HCT116 (cell line): ENCODE results near the gene KRIT1. TPM values are rescaled to one million over a fixed set of nuclear protein-coding genes. Genes with fewer than 3 reads are reported as not detected.

Source experiments
- ATAC-seq: fragments of 200-7000 bp; cut with Tn5 transposase; 2 replicates; pipeline ENCODE4 v1.9.1; 2020; ENCODE audit warnings: mild to moderate bottlenecking, moderate library complexity
- BruUV-seq: library from RNA; stranded (reverse); fragments of 400-500 nt; replicated peaks from 2 replicates; lab custom pipeline; 2021; lab: Mats Ljungman, UMichigan
- CTCF ChIA-PET: fragments of 300-600 bp; sonication (Branson Sonifier 250); formaldehyde crosslinking; loops from one replicate; lab custom pipeline; 2021; ENCODE audit warnings: antibody characterized with exemption; lab: Charles Lee
- POLR2A ChIA-PET: fragments of 300-600, 350-600 bp; sonication (Branson Sonifier 250); formaldehyde crosslinking; loops from one replicate; lab custom pipeline; 2021; ENCODE audit warnings: antibody characterized with exemption; lab: Charles Lee
- RAD21 ChIA-PET, 2 experiments: fragments of 300-600 bp; sonication (Branson Sonifier 250); formaldehyde crosslinking; loops; one replicate each; lab custom pipeline; 2023; ENCODE audit warnings: low total read pairs in 2 of 2; ENCODE audit not compliant: uncharacterized antibody in 2 of 2, unreplicated experiment in 2 of 2, low non-redundant PET in 1 of 2; lab: Charles Lee
- DNase-seq: peaks from one replicate; pipeline ENCODE4 v3.0.0-alpha.2; 2010; ENCODE audit warnings: low read depth, low spot score
- H2AFZ ChIP-seq: fragments of 200-600 bp; shearing (Covaris generic), sonication (generic); 2 replicates; pipeline ENCODE4 v1.6.1; 2017; ENCODE audit warnings: low read depth, mixed run types, mixed read lengths, antibody characterized with exemption, low read length; ENCODE audit not compliant: poor library complexity, severe bottlenecking
- H3K27ac ChIP-seq: 2 replicates; pipeline ENCODE4 v1.5.1; 2012; ENCODE audit warnings: low read depth, low read length
- H3K27me3 ChIP-seq: fragments of 200-600 bp; sonication (generic); 2 replicates; pipeline ENCODE4 v1.6.1; 2016; ENCODE audit warnings: mixed run types, low read length, mixed read lengths; ENCODE audit not compliant: insufficient read depth
- H3K36me3 ChIP-seq, 2 experiments: fragments of 200-500 bp in 1 of 2; fragments of 200-600 bp in 1 of 2; sonication (Bioruptor generic) in 1 of 2; sonication (generic) in 1 of 2; 2 replicates each; pipeline versions ENCODE4 v1.5.1 to v1.6.1; 2014 to 2016; ENCODE audit warnings: low read length in 2 of 2, inconsistent platforms in 1 of 2, mixed read lengths in 1 of 2, mixed run types in 1 of 2; ENCODE audit not compliant: insufficient read depth in 2 of 2, control insufficient read depth in 1 of 2
- H3K4me1 ChIP-seq, 2 experiments: fragments of 200-600 bp in 1 of 2; sonication (generic) in 1 of 2; 2 replicates each; pipeline versions ENCODE4 v1.5.1 to v1.6.1; 2012 to 2017; ENCODE audit warnings: low read length in 2 of 2, inconsistent platforms in 1 of 2, mild to moderate bottlenecking in 1 of 2, mixed read lengths in 1 of 2, mixed run types in 1 of 2, moderate library complexity in 1 of 2; ENCODE audit not compliant: insufficient read depth in 2 of 2, control insufficient read depth in 1 of 2
- H3K4me2 ChIP-seq: fragments of 200-600 bp; sonication (generic); 2 replicates; pipeline ENCODE4 v1.6.1; 2017; ENCODE audit warnings: mixed run types, low read length, mixed read lengths
- H3K4me3 ChIP-seq, 2 experiments: fragments of 200-600 bp in 1 of 2; sonication (generic) in 1 of 2; replicated peaks in 1 of 2; 2 replicates each; pipeline ENCODE4 v1.5.1; 2011 to 2016; ENCODE audit warnings: low read length in 2 of 2, control low read depth in 1 of 2, low read depth in 1 of 2, mild to moderate bottlenecking in 1 of 2, mixed read lengths in 1 of 2, mixed run types in 1 of 2
- H3K79me2 ChIP-seq: fragments of 200-600 bp; sonication (generic); 2 replicates; pipeline ENCODE4 v1.6.1; 2017; ENCODE audit warnings: mild to moderate bottlenecking, mixed run types, low read length, moderate library complexity, mixed read lengths; ENCODE audit not compliant: insufficient read depth
- H3K9ac ChIP-seq: fragments of 200-600 bp; sonication (generic); 2 replicates; pipeline ENCODE4 v1.6.1; 2016; ENCODE audit warnings: low read length, mixed read lengths
- H3K9me2 ChIP-seq: fragments of 200-600 bp; sonication (generic), shearing (Covaris generic); 2 replicates; pipeline ENCODE4 v1.6.1; 2017; ENCODE audit warnings: mixed run types, mild to moderate bottlenecking, moderate library complexity; ENCODE audit not compliant: insufficient read depth
- H3K9me3 ChIP-seq, 2 experiments: fragments of 200-500 bp in 1 of 2; fragments of 200-600 bp in 1 of 2; sonication (Bioruptor generic) in 1 of 2; sonication (generic) in 1 of 2; 2 replicates each; pipeline ENCODE4 v1.6.1; 2014 to 2017; ENCODE audit warnings: low read length in 2 of 2, mixed read lengths in 2 of 2, inconsistent platforms in 1 of 2, low read depth in 1 of 2, mild to moderate bottlenecking in 1 of 2, mixed run types in 1 of 2, moderate library complexity in 1 of 2; ENCODE audit not compliant: control insufficient read depth in 1 of 2, insufficient read depth in 1 of 2
- H4K20me1 ChIP-seq: fragments of 200-600 bp; sonication (generic), shearing (Covaris generic); 2 replicates; pipeline ENCODE4 v1.6.1; 2017; ENCODE audit warnings: mixed run types, mild to moderate bottlenecking, moderate library complexity; ENCODE audit not compliant: insufficient read depth
- CBX3 ChIP-seq: IDR thresholded peaks from 2 replicates; pipeline ENCODE4 v1.6.1; 2012; ENCODE audit warnings: low read depth
- CEBPB ChIP-seq: IDR thresholded peaks from 2 replicates; pipeline ENCODE4 v1.6.1; 2012; ENCODE audit warnings: low read depth
- EGR1 ChIP-seq: IDR thresholded peaks from 2 replicates; pipeline ENCODE4 v1.6.1; 2012; ENCODE audit warnings: low read depth
- EZH2 ChIP-seq: fragments of 200-600 bp; sonication (generic); IDR thresholded peaks from 2 replicates; pipeline ENCODE4 v1.6.1; 2017; ENCODE audit warnings: antibody characterized with exemption, mixed run types
- EZH2phosphoT487 ChIP-seq: fragments of 200-600 bp; IDR thresholded peaks from 2 replicates; pipeline ENCODE4 v1.6.1; 2018; ENCODE audit warnings: antibody characterized with exemption, borderline replicate concordance
- MAX ChIP-seq: IDR thresholded peaks from 2 replicates; pipeline ENCODE4 v1.6.1; 2012
- RAD21 ChIP-seq: IDR thresholded peaks from 2 replicates; pipeline ENCODE4 v1.6.1; 2012; ENCODE audit warnings: low read depth, mild to moderate bottlenecking
- SIN3A ChIP-seq: IDR thresholded peaks from 2 replicates; pipeline ENCODE4 v1.6.1; 2012; ENCODE audit warnings: low read depth
- TCF7L2 ChIP-seq: IDR thresholded peaks from 2 replicates; pipeline ENCODE4 v1.7.0; 2011; ENCODE audit warnings: borderline replicate concordance, inconsistent platforms; ENCODE audit not compliant: insufficient read depth, insufficient read length; ENCODE audit errors: extremely low read depth
- ZBTB33 ChIP-seq: IDR thresholded peaks from 2 replicates; pipeline ENCODE4 v1.6.1; 2011; ENCODE audit warnings: mild to moderate bottlenecking, low read length, moderate library complexity; ENCODE audit not compliant: insufficient replicate concordance; ENCODE audit errors: extremely low read depth
- ZNF274 ChIP-seq: fragments of 200-500 bp; sonication (Bioruptor generic); IDR thresholded peaks from 2 replicates; pipeline ENCODE4 v1.6.1; 2014; ENCODE audit warnings: mild to moderate bottlenecking, low read depth, low read length, inconsistent platforms
- intact Hi-C: fragments of 100-400 bp; cut with micrococcal nuclease; formaldehyde crosslinking; loops from 2 replicates; pipeline ENCODE4 v1.10.0; 2022
- total RNA-seq: library from RNA; stranded (reverse); gene quantifications from one replicate; pipeline ENCODE4 v1.2.1, GENCODE V29; 2021; ENCODE audit not compliant: unreplicated experiment

KRIT1 gene
- total RNA-seq, 1 experiment from 2014 or later: 32.4 TPM

GRCh38 chr7:92268921-92269320 lies 23.2 kb upstream of the KRIT1 start:
- no peak overlapping the region for H2AFZ ChIP-seq
- CTCF ChIA-PET: no interaction called here
- no peak for DNase-seq
- BruUV-seq: no TSS peak
- RAD21 ChIA-PET: no interaction called here
- no peaks in the 10 kb centered on the region for H3K9me3 ChIP-seq
- POLR2A ChIA-PET: no interaction called here
- H3K36me3 ChIP-seq: no peaks in the 10 kb centered on the region
- no peaks in the 10 kb centered on the region for H3K27me3 ChIP-seq
- peaks cover 82% of the 10 kb centered on the region for H3K79me2 ChIP-seq
- no peak overlapping the region for H3K4me3 ChIP-seq
- TF ChIP-seq SIN3A (no peak), EGR1 (no peak), MAX (no peak), EZH2phosphoT487 (no peak), TCF7L2 (no peak), CBX3 (no peak), CEBPB (no peak), RAD21 (no peak)
- TF ChIP-seq, all 23 proteins: peak for 0
- Histone ChIP-seq H3K4me1 (no peaks in the 10 kb centered on the region), H3K9ac (no peak overlapping the region), H3K9me2 (no peaks in the 10 kb centered on the region), H3K4me2 (no peak overlapping the region), H4K20me1 (no peaks in the 10 kb centered on the region), H3K27ac (no peak overlapping the region)
- intact Hi-C loops: no loop called here
- ATAC-seq: no peak

- no TSS peak for BruUV-seq
- Histone ChIP-seq H3K9me3 (no peaks in the 10 kb centered on the region), H3K27me3 (no peaks in the 10 kb centered on the region), H3K79me2 (peaks cover 87% of the 10 kb centered on the region), H3K4me1 (peaks cover 0 to under 1% of the 10 kb centered on the region in 2 experiments; a peak in 2 of 4 replicates), H3K9me2 (no peaks in the 10 kb centered on the region), H2AFZ (no peak overlapping the region), H3K4me3 (no peak overlapping the region), H3K36me3 (no peaks in the 10 kb centered on the region), H3K4me2 (no peak overlapping the region), H3K27ac (no peak overlapping the region), H3K9ac (no peak overlapping the region), H4K20me1 (no peaks in the 10 kb centered on the region)
- DNase-seq (no peak), ATAC-seq (peak; percentile 38; the same call in 1 of the 2 replicates)
- intact Hi-C loops: no loop called here
- TF ChIP-seq EZH2 (no peak), ZNF274 (no peak), ZBTB33 (no peak)
- RAD21 ChIA-PET: no interaction called here
- POLR2A ChIA-PET: no interaction called here
- CTCF ChIA-PET: no interaction called here
Measured at GRCh38 chr7:92266415-92267241, 20.9 kb upstream of the KRIT1 start.
